Prostate gland (tissue), 2 donors: ENCODE data around the gene C1QTNF1.

Experiments
- CTCF ChIP-seq, 4 experiments: fragments of 200-600 bp in 2 of 4; fragments of 450-650 bp in 2 of 4; sonication (generic) in 2 of 4; IDR thresholded peaks; 1 replicate in 3 of 4; 2 replicates in 1 of 4; pipeline ENCODE4 v1.5.1; 2016 to 2019; ENCODE audit warnings: antibody characterized with exemption in 4 of 4, mild to moderate bottlenecking in 2 of 4, moderate library complexity in 2 of 4
- POLR2AphosphoS5 ChIP-seq: sonication (generic); formaldehyde crosslinking; IDR thresholded peaks from one replicate; pipeline ENCODE4 v1.6.1; 2017; ENCODE audit warnings: antibody characterized with exemption

GRCh38 chr17:79055197-79055596, 31.2 kb downstream of the C1QTNF1 start:
- TF ChIP-seq CTCF (IDR thresholded peaks at IDR 0.05) (no peak), POLR2AphosphoS5 (no peak)
